Mammary epithelial cell (primary cell): Measurements from ENCODE around the gene CEP68.

Experiments
- EZH2 ChIP-seq: IDR thresholded peaks from 2 replicates; pipeline ENCODE4 v1.6.1; 2012; ENCODE audit warnings: low read length, inconsistent platforms, borderline replicate concordance
- TF ChIP-seq, protein P1 (sequence below), 2 donors: IDR thresholded peaks in 1 of 2; conservative IDR thresholded peaks in 1 of 2; 2 replicates each; pipeline ENCODE4 v1.5.1; 2011 to 2012; ENCODE audit warnings: inconsistent platforms in 2 of 2, low read length in 2 of 2, mild to moderate bottlenecking in 2 of 2, control low read depth in 1 of 2, low read depth in 1 of 2; ENCODE audit not compliant: insufficient read depth in 1 of 2; ENCODE audit errors: extremely low read depth in 1 of 2

- TF ChIP-seq, protein P1, sequence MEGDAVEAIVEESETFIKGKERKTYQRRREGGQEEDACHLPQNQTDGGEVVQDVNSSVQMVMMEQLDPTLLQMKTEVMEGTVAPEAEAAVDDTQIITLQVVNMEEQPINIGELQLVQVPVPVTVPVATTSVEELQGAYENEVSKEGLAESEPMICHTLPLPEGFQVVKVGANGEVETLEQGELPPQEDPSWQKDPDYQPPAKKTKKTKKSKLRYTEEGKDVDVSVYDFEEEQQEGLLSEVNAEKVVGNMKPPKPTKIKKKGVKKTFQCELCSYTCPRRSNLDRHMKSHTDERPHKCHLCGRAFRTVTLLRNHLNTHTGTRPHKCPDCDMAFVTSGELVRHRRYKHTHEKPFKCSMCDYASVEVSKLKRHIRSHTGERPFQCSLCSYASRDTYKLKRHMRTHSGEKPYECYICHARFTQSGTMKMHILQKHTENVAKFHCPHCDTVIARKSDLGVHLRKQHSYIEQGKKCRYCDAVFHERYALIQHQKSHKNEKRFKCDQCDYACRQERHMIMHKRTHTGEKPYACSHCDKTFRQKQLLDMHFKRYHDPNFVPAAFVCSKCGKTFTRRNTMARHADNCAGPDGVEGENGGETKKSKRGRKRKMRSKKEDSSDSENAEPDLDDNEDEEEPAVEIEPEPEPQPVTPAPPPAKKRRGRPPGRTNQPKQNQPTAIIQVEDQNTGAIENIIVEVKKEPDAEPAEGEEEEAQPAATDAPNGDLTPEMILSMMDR (conservative IDR thresholded peaks at IDR 0.05 in 1 of 2, IDR thresholded peaks at IDR 0.05 in 1 of 2; ENCODE audit: extremely low read depth in 1 of 2, insufficient read depth in 1 of 2, low read depth in 1 of 2, low read length in 2 of 2) = peak in 1 of 2 donors; percentile 45
- TF ChIP-seq EZH2 = no peak
These were observed 14.1 kb downstream of the CEP68 start for GRCh38 chr2:65070172-65070830.
